Mucosa of gallbladder (tissue), 1 donor: ENCODE measurements around the gene DUSP16. TPM values are rescaled to one million over a fixed set of nuclear protein-coding genes. Genes with fewer than 3 reads are reported as not detected.
"Not testable (repeated sequence)": the region's sequence is repeated elsewhere in the genome, so short reads cannot be mapped to it uniquely, and the experiment has no call there.

ENCODE experiments used
- DNase-seq: peaks from one replicate; pipeline ENCODE4 v3.0.0-alpha.2; 2020; ENCODE audit warnings: low spot score
- total RNA-seq: library from RNA; stranded (reverse); gene quantifications from one replicate; pipeline ENCODE4 v1.2.1, GENCODE V29; 2021
- donor health status: DM: no; HTN: no; CAD: no.

The DUSP16 gene
- total RNA-seq, 1 donor from 2014 or later = 65.9 TPM

DNA sequence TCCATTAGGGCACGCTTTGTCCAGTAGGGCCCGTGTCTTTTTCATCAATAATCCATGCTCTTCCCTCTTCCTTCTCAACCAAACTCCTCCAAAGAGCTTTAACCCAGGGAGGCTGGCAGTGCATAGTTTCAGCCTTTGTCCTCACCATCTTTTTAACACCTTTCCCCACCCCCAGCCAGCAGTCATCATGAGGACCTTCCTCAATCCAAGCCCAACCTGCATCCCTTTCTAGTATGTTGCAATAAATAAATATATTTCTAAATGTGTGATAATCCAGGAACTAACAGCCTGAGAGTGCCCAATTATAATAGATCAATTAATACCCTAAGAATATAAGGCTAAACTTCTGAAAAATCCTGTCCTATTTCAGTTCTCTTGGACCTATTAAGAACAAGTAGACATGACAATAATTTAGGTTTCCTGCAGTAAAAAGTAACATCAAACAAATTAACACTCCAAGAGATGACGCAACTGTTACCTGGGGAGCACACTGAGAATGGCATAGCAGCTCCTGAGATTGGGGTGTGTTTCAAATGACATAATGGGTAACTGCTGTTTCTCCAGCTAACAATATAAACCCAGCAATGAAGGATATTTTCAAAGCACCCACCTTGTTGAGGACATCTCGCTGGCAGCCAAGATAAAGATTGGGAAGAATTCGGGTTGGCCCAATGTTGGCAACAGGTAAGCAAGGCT is 62.6 kb downstream of the DUSP16 start:
- DNase-seq = no peak

DNA sequence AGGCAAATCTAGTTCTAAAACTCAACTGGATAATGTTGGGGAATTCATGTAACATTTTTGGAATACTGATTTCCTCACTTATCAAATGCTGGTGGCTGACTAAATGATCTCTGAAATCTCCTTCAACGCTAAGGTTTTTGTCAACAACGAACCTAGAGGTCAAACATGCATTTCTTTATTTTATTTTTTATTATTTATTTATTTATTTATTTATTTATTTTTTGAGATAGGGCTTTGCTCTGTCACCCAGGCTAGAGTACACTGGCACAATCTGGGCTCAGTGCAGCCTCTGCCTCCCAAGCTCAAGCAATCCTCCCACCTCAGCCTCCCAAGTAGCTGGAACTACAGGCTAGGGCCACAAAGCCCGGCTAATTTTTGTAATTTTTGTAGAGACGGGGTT is 64.5 kb downstream of the DUSP16 start:
- no peak for DNase-seq

DNA sequence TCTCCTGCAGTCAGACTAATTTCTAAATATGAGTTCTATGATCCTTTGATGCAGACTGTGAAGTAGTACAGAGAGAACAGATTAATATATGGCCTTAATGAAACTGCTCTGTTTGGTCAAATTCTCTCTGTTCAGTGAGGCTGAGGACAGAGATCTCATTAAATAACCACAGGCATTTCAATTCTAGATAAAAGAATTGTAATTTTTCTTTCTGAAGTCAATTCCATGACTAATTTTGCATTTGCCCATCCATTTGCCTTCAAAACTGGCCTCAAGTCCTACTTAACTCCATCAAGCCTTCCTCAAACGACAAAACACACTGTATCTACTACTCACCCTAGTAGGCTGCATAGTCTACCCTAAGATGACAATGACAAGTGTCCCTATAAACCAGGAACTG is 67.1 kb downstream of the DUSP16 start:
- no peak for DNase-seq

DNA sequence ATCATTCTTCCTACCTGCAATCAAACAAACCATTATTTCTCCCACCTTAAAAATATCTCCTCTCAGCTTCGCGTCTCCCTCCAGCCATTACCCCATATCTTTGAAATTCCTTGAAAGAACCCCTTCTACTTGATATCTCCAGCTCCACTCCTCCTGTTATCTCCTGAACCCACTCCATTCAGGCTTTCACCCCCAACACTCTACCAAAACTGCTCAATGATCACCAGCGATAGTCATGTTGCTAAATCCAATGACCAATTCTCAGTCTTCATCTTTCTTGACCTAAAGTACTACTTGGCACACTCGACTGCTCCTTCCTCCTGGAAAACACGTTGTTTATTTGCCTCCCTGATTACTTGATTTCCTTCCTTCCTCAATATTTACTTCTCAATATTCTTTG is 70.1 kb downstream of the DUSP16 start:
- no peak for DNase-seq

DNA sequence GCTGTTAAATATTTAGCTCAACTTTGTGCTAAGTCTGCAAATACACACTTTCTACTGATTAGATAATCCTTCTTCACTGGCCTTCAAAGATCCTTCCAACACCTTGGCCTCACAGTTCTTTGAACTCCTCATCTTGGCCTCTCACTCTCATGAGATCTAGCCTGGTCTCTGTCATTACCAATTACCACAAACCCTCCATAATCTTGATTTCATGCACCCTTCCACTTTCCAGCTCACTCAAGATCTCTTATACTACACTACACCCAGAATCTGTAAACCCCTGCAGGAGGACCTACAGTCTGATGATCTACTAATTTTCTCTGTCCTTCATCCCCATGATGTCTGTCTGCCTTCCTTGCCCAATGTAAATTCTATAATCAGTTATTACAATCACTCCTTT is 71.1 kb downstream of the DUSP16 start:
- no peak for DNase-seq

DNA sequence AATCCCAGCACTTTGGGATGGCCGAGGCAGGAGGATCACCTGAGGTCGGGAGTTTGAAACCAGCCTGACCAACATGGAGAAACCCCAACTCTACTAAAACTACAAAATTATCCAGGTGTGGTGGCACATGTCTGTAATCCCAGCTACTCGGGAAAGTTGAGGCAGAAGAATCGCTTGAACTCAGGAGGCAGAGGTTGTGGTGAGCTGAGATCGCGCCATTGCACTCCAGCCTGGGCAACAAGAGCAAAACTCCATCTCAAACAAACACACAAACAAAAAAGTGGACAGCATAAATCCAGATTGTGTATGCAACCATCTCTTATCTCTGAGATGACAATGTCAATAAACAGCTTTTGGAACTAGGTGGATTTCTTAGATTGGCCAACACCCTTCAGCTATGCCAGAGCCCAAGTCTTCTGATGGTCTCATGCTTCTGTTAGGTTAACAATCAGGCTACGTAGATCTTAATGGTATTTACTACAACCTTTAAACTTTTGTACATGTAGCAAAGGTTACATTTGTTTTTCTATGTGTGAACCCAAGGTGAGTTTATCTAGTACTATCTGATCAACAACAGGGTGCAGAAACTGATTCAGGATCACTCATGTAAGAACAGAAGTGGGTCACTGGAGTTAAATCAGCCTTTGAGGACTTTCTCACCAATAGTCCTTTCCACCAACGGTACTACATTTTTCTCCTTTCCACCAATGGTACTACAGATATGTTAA is 73.7 kb downstream of the DUSP16 start:
- DNase-seq = no peak

DNA sequence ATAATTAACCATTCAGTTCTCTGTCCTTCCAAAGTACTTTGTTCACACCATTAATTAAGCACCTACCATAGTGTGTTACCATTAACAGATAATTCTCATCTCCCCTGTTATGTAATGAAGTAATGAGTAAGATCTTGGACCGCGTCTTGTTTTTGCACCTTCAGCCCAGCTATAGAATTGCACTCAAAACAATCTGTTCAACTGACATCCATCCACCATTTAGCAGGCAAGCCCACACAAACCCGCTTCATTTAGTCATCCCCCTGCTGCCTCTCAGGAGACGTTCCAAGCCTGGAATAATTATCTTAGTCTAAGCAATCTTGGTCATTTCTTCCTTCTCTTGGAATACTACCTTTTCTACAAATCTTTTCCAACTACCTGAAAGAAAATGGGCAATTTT is 74.4 kb downstream of the DUSP16 start:
- no peak for DNase-seq

DNA sequence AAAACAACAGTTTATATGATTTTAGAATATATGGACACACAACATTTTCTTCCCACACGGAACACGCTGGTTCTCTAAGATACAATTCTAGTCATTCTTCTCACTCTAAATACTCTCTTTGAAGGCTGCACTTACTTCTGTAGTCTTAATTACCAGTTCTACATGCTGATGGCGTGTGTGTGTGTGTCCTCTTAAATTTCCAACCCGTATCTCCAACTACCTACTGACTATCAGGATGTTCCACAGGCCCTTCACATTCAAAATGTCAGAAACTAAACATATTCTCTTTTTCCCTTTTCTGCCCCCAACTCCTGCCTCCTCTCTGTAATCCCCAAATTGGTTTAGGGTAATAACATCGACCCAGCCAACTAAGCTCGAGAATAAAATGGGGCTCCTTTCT is 75.2 kb downstream of the DUSP16 start:
- no peak for DNase-seq

DNA sequence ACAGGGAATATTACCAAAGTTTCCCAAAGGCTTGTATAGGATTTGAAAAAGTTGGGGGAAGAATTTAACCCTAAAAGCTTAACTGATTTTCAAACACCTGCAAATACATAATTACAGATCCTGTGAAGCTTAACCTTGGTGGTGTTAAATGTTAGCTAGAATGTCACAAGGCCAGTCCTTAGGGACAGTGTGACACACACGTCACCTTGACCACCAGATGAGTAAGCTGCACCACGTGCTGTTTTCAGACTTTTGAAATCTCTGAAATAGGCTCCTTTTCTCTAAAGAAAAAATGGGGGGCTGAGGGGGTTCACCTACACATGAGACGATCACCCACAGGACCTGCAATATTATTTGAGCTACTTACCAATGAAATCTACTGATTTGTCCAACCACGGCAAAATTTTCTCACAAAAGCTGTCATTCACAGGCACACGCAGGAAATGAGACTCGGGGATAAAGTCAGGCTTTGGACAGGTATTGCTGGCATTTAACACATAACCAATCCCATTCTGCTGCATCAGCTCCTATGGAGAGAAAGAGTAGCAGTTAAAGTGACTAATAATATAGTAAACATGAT is 75.9 kb downstream of the DUSP16 start:
- no peak for DNase-seq

DNA sequence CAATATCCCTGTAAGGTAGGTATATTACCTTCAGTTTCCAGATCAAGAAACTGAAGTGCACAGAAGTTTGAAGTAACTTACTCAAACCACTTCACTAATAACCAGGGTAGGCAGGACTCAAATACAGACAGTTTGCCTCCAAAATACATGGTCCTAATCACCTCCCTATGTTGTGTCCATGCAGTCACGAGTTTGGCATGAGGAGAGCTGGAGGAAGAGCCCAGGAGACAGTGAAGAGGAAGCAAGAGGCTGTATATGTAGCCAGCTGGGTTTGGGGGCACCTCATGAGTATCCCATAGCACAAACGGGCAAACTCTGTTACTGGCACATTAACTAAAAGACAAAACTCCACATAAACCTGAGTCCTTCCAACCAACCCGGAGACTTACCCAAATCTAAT is 79.2 kb downstream of the DUSP16 start:
- DNase-seq = no peak

DNA sequence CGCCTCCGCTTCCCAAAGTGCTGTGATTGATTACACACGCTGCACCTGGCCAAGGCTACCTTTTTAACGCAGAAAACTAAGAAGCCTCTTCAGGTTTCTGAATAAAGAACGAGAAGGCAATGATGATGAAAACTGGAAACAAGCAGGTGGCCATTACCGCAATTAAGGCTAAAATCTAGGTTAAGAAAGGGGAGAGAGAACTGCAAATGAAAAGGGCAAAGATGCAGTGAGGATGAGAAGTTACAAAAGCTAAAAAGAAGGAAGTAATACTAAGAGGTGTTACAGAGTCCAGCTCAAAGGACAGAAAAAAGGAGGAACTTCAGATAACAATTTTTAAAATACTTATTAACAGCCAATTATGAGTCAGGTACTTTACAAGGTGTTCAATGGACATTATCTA is 79.7 kb downstream of the DUSP16 start:
- DNase-seq = no peak

DNA sequence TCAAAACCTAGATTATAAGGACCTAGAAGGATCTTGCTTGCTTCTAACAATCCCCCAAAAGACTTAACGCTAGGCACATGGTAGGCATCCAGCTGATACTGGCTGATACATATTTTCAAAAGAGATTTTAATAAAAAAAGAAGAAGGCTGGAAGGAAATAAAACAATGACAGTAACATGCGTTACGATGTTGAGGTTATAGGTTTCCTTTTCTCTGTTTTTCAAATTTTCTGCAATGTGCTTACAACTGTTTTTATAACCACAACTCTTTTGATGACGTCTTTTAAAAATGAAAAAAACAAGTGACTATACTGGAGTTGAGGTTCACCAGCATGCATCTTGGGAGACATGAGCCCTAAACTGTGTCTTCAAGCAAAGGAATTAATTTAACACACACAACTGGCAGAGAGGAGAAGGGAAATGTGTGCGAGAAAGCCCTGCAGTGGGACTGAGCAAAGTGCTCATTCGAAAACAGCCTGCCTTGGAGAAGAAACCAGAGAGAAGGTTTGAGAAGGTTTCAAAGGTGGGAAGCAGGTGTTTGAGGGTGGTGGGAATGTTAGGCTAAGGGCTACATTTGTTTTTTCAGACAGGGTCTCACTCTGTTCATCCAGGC is 80.4 kb downstream of the DUSP16 start:
- DNase-seq = no peak

DNA sequence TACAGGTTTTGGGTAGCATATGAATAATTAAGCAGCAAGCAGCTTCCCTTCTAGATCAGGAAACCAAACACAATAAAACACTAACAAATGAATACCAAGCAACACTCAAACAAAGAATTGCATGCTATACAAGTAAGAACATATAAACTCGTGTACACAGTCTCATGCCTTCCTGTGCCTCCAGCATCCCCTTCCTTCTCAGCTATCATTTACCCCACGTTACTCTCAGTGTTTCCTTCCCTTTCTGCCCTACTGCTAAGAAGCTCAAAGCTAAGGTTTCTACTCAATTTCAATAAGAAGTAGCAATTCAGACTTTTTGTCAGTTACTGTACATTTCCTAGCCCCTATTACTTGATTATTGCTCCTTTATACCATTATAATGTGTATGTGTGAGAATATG is 81.0 kb downstream of the DUSP16 start:
- no peak for DNase-seq

DNA sequence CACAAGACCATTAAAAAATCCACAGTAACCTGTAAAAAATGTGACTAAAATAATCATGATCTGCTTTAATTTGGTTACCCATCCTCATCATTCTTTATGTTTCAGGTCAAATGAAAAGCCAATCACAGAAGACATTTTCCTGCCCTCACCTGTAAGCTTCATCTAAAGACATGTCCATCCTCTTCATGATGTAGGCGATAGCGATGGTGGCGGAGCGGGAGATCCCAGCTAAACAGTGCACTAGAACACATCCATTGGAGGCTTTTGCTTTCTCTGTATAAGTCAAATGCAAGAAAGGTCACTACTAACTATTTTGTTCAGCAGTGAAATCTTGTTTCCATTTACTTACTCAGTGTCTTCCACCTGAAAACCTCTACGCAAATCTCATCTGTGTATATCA is 82.6 kb downstream of the DUSP16 start:
- no peak for DNase-seq

DNA sequence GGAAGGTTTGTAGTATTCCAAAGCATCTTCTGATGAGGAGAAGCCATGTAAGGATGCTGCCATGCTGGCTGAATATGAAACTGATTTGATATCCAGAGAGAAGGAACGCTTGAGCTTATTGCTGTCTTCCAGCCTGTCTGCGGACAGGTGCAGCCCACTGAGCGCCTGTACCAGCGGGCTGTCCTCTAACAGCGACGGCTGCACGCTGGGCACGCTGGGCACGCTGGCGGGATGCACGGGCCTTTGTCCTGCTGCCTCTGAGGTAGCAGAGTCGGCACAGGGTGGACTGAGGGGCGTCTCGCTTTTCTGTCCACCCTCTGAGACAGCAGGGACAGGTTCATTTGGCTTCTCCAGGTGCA is 85.2 kb downstream of the DUSP16 start:
- no peak for DNase-seq

DNA sequence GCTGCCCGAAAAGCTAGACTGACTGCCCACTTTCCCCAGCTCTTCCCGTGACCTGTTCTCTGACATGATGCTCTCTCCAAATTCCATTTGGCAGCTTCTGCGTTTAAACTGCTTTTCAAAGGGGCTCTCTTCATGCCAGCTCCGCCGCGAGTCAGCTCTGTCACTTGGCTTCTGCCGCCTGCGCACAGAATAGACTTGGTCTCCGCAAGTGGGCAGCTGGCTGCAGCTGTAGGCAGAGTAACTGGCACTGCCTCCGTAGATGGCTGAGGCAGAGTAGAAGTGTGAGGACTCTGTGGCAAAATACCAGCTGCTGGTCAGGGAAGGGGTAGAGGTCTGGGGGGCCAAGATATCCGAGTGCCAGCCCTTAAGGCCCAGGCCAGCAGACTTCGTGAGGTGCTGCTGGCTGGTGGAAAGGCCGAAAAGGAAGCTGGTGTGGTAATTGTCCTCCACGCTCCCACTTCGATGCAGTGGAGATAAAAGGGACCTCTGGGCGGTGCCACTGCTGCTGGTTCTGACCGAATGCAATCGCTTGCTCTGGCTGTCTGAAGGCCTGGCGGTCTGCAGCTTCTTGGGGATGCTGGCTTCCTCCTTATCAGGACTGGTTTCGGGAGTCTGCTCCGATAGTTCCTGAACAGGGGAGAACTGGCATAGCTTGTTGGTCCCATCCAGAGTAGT is 85.7 kb downstream of the DUSP16 start:
- DNase-seq = no peak

DNA sequence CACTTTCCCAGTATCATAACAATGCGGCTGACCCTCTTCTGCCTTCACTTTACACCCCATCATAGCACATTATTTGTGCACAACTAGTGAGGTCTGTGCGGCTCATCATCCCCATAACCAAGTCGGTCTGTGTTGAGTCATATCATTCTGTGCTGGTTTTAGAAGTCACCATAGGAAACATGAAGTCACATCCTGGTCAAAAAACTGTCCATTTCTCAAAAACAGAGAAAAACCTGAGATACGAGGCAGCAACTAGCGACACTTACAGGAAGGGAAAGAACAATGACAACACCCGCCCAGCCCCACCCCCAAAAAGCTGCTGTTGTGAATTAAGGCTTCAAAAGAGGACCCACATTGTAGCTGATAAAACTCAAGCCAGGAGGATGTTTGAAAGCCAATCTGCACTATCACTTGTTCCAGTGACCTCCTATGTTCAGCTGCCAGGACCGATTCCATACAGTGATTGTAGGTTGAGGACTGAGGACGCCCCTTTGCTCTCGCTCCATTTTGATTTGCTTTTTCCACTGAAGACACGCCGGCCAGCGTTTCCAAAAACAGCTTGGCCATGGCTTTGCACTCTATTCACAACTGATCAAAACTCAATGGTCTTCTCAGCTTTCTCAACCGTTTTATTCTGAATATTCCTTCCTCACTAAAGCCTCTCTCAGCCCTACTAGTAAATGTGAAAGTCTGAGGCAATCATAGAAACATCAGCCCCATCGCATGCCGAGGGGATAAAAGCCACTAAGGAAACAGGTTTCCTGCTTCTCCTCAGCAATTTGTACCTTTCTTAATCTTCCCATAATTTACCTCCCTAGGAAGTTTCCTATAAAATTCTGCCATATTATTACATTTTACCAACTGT is 87.5 kb downstream of the DUSP16 start:
- DNase-seq = no peak

DNA sequence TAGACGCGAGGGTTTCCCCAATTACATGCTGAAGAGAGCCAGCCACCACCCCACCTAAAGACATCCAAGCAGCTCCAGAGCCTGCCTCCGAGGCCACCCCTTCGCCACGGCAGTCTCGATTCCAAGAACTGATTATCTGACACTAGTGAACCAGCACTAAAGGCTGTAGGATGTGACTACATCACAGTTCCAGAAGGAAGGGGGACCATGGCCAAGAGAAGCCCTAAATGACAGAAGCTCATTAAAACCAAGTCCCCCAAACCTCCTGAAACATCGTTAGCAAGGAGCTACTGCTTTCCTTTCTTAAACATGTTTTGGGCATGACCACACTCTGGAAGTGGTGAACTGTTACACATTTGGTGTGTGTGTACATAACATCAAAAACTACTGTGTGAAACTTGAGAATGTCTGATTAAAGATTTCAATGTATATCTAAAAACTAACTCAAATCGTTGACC is 88.2 kb downstream of the DUSP16 start:
- DNase-seq = no peak

DNA sequence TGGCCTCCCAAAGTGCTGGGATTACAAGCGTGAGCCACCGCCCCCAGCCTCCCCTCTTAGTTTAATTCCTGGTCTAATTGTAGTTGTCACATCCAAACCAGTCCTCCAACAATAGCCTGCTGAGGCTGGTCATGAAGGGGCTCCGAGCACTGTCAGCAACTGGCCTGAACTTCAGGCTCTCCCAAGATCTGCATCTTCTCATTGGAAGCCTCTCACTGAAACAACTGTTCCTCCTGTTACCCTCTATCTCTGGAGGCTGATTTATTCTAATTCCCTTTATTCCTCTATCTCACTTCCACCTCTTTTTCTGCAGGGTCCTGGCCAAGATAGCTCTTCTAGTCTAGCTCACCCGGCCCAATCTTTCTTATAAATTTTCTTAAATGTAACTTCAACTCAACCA is 89.4 kb downstream of the DUSP16 start:
- no peak for DNase-seq

DNA sequence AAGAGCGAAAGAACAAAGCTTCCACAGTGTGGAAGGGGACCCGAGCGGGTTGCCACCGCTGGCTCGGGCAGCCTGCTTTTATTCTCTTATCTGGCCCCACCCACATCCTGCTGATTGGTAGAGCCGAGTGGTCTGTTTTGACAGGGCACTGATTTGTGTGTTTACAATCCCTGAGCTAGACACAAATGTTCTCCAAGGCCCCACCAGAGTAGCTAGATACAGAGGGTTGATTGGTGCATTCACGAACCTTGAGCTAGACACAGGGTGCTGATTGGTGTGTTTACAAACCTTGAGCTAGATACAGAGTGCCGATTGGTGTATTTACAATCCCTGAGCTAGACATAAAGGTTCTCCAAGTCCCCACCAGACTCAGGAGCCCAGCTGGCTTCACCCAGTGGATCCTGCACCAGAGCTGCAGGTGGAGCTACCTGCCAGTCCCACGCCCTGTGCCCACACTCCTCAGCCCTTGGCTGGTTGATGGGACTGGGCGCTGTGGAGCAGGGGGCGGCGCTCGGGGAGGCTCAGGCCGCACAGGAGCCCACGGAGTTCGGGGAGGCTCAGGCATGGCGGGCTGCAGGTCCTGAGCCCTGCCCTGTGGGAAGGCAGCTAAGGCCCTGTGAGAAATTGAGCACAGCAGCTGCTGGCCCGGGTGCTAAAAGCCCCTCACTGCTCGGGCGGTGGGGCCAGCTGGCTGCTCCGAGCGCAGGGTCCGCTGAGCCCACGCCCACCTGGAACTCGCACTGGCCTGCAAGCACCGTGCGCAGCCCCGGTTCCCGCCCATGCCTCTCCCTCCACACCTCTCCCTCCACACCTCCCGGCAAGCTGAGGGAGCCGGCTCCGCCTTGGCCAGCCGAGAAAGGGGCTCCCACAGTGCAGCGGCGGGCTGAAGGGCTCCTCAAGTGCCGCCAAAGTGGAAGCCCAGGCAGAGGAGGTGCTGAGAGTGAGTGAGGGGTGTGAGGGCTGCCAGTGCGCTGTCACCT is 90.4 kb downstream of the DUSP16 start:
- not testable (repeated sequence) for DNase-seq
